Activated CD8-positive, alpha-beta T cell treated with anti-CD3 and anti-CD28 coated beads, Interleukin-2, amount 10 ng/mL, durations not matched to agents 7 days and 5 days (primary cell): ENCODE measurements around the gene STK32B. TPM values are rescaled to one million over a fixed set of nuclear protein-coding genes. Genes with fewer than 3 reads are reported as not detected.

Experiments
- ATAC-seq: fragments of 150-1000 bp; cut with Tn5 transposase; one replicate; pipeline ENCODE4 v1.10.0; 2021; ENCODE audit warnings: moderate library complexity
- CTCF ChIA-PET: fragments of 350-600 bp; sonication (Branson Sonifier 250); formaldehyde crosslinking; loops from one replicate; lab custom pipeline; 2021; ENCODE audit warnings: antibody characterized with exemption; lab: Charles Lee
- POLR2A ChIA-PET: fragments of 350-600 bp; sonication (Branson Sonifier 250); formaldehyde crosslinking; loops from one replicate; lab custom pipeline; 2021; ENCODE audit warnings: antibody characterized with exemption; lab: Charles Lee
- DNase-seq: peaks from one replicate; pipeline ENCODE4 v3.0.0-alpha.2; 2020
- H3K27ac Mint-ChIP-seq: one replicate; pipeline ENCODE4 v1.8.0; 2021; ENCODE audit warnings: mild to moderate bottlenecking, mixed read lengths
- H3K27me3 Mint-ChIP-seq: one replicate; pipeline ENCODE4 v1.8.0; 2021; ENCODE audit warnings: low read depth, mixed read lengths
- H3K36me3 Mint-ChIP-seq: one replicate; pipeline ENCODE4 v1.8.0; 2021; ENCODE audit warnings: low read depth, mixed read lengths
- H3K4me1 Mint-ChIP-seq: one replicate; pipeline ENCODE4 v1.8.0; 2021; ENCODE audit warnings: low read depth, mixed read lengths
- H3K4me3 Mint-ChIP-seq: one replicate; pipeline ENCODE4 v1.8.0; 2021; ENCODE audit warnings: mild to moderate bottlenecking, mixed read lengths
- H3K9me3 Mint-ChIP-seq: one replicate; pipeline ENCODE4 v1.8.0; 2022; ENCODE audit warnings: mixed read lengths; ENCODE audit not compliant: insufficient read depth
- total RNA-seq, 2 experiments: library from RNA; stranded (reverse); gene quantifications; one replicate each; pipeline ENCODE4 v1.2.3, GENCODE V29; 2021

The STK32B gene
- total RNA-seq, 2 experiments from 2014 or later, result not detected

GRCh38 chr4:5185551-5185950, 134.3 kb downstream of the STK32B start:
- ChIA-PET POLR2A (no interaction called here), CTCF (no interaction called here)
- no peak overlapping the region for H3K27ac Mint-ChIP-seq
- no peak overlapping the region for H3K4me3 Mint-ChIP-seq
- DNase-seq (no peak), ATAC-seq (no peak)
- no peaks in the 10 kb centered on the region for H3K9me3 Mint-ChIP-seq
- H3K27me3 Mint-ChIP-seq, result no peaks in the 10 kb centered on the region
- H3K4me1 Mint-ChIP-seq, result no peaks in the 10 kb centered on the region
- H3K36me3 Mint-ChIP-seq, result no peaks in the 10 kb centered on the region

DNA sequence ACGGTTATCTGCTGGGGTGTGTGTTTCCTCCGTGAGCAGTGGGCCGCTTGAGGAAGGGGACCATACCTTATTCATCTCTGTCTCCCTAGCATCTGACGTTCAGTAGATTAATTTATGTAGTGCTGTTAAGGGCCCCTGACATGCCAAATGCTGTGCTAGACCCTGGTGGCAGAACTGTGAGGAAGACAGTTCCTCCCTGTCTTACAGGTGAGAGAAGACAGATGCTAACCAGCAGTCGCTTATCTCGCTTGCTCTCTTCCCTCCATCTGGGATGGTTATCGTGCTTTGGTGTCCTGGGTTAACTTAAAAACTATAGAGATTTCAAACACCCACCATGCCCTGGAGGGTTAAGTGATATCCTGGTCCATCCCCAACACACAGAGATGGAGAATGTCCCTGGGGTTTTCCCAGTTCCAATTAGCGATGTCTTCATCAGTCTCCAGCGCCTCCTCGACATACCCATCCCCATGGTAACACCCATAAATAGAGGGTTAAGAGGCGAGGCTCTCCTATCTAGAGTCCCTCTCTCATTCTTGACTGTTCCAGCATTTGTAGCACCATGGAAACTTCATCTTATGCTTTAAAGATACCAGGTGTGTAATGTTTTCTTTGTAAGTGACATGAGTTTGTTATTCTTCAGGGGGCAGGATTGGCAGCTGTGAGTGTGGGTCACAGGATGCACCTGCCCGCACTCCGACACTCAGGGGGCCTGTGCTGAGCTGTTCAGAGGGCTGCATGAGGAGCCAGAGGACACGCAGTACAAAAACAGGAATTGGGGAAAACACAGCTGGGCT, 135.2 kb downstream of the STK32B start:
- Mint-ChIP-seq H3K27ac (no peak overlapping the region), H3K36me3 (no peaks in the 10 kb centered on the region), H3K9me3 (no peaks in the 10 kb centered on the region), H3K4me3 (no peak overlapping the region), H3K27me3 (no peaks in the 10 kb centered on the region), H3K4me1 (no peaks in the 10 kb centered on the region)
- ChIA-PET CTCF (no interaction called here), POLR2A (no interaction called here)
- ATAC-seq (no peak), DNase-seq (no peak)

DNA sequence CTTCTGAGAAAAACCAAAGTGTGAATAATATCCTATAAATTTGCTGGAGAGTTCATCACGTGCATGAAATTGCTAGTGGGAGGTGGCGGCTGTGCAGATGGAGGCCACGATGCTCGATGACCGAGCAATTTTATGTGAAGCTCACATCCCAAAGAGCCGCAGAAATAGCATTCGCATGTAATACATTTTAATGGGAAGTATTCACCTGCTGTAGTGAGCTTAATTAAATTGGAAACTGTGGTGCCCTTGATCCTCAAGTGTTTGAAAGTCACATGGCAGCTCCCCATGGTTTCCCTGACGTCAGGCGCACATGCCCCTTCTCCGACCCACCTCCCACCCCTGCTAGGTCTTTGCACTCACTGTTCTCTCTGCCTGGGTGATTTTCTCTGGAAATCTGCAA, 136.8 kb downstream of the STK32B start:
- Mint-ChIP-seq H3K27me3 (no peaks in the 10 kb centered on the region), H3K4me3 (no peak overlapping the region), H3K9me3 (no peaks in the 10 kb centered on the region), H3K27ac (no peak overlapping the region), H3K4me1 (no peaks in the 10 kb centered on the region), H3K36me3 (no peaks in the 10 kb centered on the region)
- ChIA-PET CTCF (interaction anchor here (1.1 kb wide), 1 partner anchor 9 kb away, joined by 3 read pairs; no protein-coding TSS in a partner anchor), POLR2A (no interaction called here)
- no peak for ATAC-seq
- DNase-seq, result no peak

- ATAC-seq, result no peak
- H3K4me3 Mint-ChIP-seq, result no peak overlapping the region
- no peak for DNase-seq
These were observed 140.6 kb downstream of the STK32B start for GRCh38 chr4:5191831-5192230.

GRCh38 chr4:5192271-5192670, 141.0 kb downstream of the STK32B start:
- no peak overlapping the region for H3K27ac Mint-ChIP-seq
- POLR2A ChIA-PET, result no interaction called here
- H3K9me3 Mint-ChIP-seq, result no peaks in the 10 kb centered on the region
- no peak overlapping the region for H3K4me3 Mint-ChIP-seq
- no peaks in the 10 kb centered on the region for H3K27me3 Mint-ChIP-seq
- ATAC-seq (no peak), DNase-seq (no peak)
- no peaks in the 10 kb centered on the region for H3K4me1 Mint-ChIP-seq
- no peaks in the 10 kb centered on the region for H3K36me3 Mint-ChIP-seq
- CTCF ChIA-PET, result no interaction called here

More at GRCh38 chr4:5191831-5192230, 140.6 kb downstream of the STK32B start:
- H3K36me3 Mint-ChIP-seq, result no peaks in the 10 kb centered on the region
- H3K9me3 Mint-ChIP-seq, result no peaks in the 10 kb centered on the region
- H3K27me3 Mint-ChIP-seq, result no peaks in the 10 kb centered on the region
- POLR2A ChIA-PET, result no interaction called here
- H3K4me1 Mint-ChIP-seq, result no peaks in the 10 kb centered on the region
- CTCF ChIA-PET, result no interaction called here
- H3K27ac Mint-ChIP-seq, result no peak overlapping the region

DNA sequence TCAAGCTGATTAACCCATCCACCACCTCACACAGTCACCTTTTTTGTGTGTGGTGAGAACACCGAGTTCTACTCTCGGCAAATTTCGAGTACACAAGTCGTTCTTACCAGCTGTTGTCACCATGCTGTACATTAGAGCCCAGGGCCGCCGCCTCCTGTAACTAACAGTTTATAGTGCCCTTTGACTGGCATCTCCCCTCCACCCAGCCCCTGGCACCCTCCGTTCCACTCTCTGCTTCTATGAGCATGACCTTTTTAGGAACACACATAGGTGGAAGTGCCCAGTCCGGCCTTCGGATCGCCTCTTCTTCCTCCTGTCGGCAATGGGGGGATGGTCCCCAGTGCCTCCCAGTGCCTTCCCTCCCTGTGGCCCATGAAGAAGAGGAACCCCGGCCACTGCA, 141.4 kb downstream of the STK32B start:
- no peak overlapping the region for H3K27ac Mint-ChIP-seq
- no peaks in the 10 kb centered on the region for H3K36me3 Mint-ChIP-seq
- no peaks in the 10 kb centered on the region for H3K4me1 Mint-ChIP-seq
- DNase-seq (no peak), ATAC-seq (no peak)
- POLR2A ChIA-PET, result no interaction called here
- no peaks in the 10 kb centered on the region for H3K9me3 Mint-ChIP-seq
- H3K27me3 Mint-ChIP-seq, result no peaks in the 10 kb centered on the region
- CTCF ChIA-PET, result no interaction called here
- no peak overlapping the region for H3K4me3 Mint-ChIP-seq

- H3K4me1 Mint-ChIP-seq, result no peaks in the 10 kb centered on the region
- CTCF ChIA-PET, result no interaction called here
- H3K27me3 Mint-ChIP-seq, result no peaks in the 10 kb centered on the region
- H3K27ac Mint-ChIP-seq, result no peak overlapping the region
- DNase-seq (no peak), ATAC-seq (no peak)
- no peak overlapping the region for H3K4me3 Mint-ChIP-seq
- H3K9me3 Mint-ChIP-seq, result no peaks in the 10 kb centered on the region
- POLR2A ChIA-PET, result no interaction called here
- no peaks in the 10 kb centered on the region for H3K36me3 Mint-ChIP-seq
These were observed 147.6 kb downstream of the STK32B start for GRCh38 chr4:5198656-5199541.

GRCh38 chr4:5199912-5200311, 148.6 kb downstream of the STK32B start:
- Mint-ChIP-seq H3K27me3 (no peaks in the 10 kb centered on the region), H3K4me3 (no peak overlapping the region), H3K27ac (no peak overlapping the region), H3K9me3 (no peaks in the 10 kb centered on the region), H3K4me1 (no peaks in the 10 kb centered on the region), H3K36me3 (no peaks in the 10 kb centered on the region)
- POLR2A ChIA-PET, result no interaction called here
- DNase-seq (no peak), ATAC-seq (no peak)
- CTCF ChIA-PET, result no interaction called here

DNA sequence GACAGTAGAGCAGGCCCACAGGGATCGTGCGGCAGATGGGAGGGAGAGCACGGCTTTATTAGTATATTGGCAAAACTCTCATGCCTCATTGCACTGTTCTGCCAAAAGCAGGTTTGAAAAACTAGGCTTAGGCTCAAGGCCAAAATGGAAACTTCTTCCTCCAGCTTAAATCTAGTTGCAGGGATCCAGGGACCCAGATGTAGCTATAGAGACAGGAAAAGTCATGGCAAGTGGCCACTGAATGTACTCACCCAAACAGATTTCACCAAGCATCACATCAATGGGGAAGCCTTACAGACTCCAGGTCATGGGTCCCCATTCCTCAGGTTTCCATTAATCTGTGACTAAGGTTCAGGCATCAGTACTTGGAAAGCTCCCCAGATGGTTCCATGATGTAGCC, 149.2 kb downstream of the STK32B start:
- Mint-ChIP-seq H3K4me1 (no peaks in the 10 kb centered on the region), H3K27ac (no peak overlapping the region), H3K4me3 (no peak overlapping the region), H3K27me3 (no peaks in the 10 kb centered on the region), H3K9me3 (no peaks in the 10 kb centered on the region), H3K36me3 (no peaks in the 10 kb centered on the region)
- no peak for DNase-seq
- ChIA-PET CTCF (no interaction called here), POLR2A (no interaction called here)
- ATAC-seq, result no peak

GRCh38 chr4:5203309-5203992, 152.2 kb downstream of the STK32B start:
- Mint-ChIP-seq H3K27ac (no peak overlapping the region), H3K4me1 (no peaks in the 10 kb centered on the region), H3K27me3 (no peaks in the 10 kb centered on the region), H3K9me3 (no peaks in the 10 kb centered on the region), H3K4me3 (no peak overlapping the region), H3K36me3 (no peaks in the 10 kb centered on the region)
- POLR2A ChIA-PET, result no interaction called here
- ATAC-seq (no peak), DNase-seq (no peak)
- CTCF ChIA-PET, result no interaction called here

DNA sequence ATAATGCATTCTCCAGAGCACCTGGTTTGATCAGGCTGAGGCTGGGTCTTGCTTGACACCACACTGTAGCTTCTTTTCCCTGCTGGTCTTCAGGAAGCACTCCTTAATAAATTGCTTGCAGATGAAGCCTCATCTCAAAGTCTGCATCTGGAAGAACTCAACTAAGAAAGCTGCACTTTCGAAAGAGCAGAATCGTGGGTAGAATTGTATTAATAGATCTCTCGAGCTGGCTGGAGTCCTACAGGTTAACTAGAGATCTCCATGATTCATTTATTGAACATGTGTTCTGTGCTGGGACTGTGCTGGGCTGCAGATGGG, 152.7 kb downstream of the STK32B start:
- CTCF ChIA-PET, result no interaction called here
- Mint-ChIP-seq H3K4me1 (no peaks in the 10 kb centered on the region), H3K36me3 (no peaks in the 10 kb centered on the region), H3K4me3 (no peak overlapping the region), H3K9me3 (no peaks in the 10 kb centered on the region), H3K27ac (no peak overlapping the region), H3K27me3 (no peaks in the 10 kb centered on the region)
- ATAC-seq, result no peak
- DNase-seq, result no peak
- POLR2A ChIA-PET, result no interaction called here

DNA sequence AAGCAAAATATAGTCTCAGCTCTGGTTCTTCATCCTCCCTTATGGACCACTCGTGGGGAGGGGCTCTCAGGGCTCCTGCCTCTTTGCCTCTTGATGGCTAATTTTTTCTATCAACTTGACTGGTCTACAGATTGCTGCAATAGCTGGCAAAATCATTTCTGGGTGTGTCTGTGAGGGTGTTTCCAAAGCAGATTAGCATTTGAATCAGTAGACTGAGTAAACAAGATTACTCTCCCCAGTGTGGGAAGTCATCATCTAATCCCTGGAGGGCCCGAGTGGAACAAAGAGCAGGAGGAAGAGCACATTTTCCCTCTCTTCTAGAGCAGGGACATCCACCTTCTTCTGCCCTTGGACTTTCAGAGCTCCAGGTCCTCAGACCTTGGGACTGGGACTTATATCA, 153.5 kb downstream of the STK32B start:
- DNase-seq (no peak), ATAC-seq (no peak)
- Mint-ChIP-seq H3K27ac (no peak overlapping the region), H3K9me3 (no peaks in the 10 kb centered on the region), H3K4me1 (no peaks in the 10 kb centered on the region), H3K27me3 (no peaks in the 10 kb centered on the region), H3K36me3 (no peaks in the 10 kb centered on the region), H3K4me3 (no peak overlapping the region)
- ChIA-PET CTCF (no interaction called here), POLR2A (no interaction called here)
